Right lobe of liver (tissue), 4 donors: Measurements from ENCODE around the gene YWHAB.

Source experiments
- CTCF ChIP-seq, 4 donors: fragments of 200-600 bp in 3 of 4; fragments of 450-650 bp in 1 of 4; IDR thresholded peaks; one replicate each; pipeline versions ENCODE4 v1.5.1 to v1.8.0; 2016 to 2022; ENCODE audit warnings: antibody characterized with exemption in 4 of 4, mild to moderate bottlenecking in 2 of 4
- POLR2A ChIP-seq: fragments of 450-650 bp; IDR thresholded peaks from one replicate; pipeline ENCODE4 v1.6.1; 2017; ENCODE audit warnings: antibody characterized with exemption, mild to moderate bottlenecking
- donor health status: DM: no; HTN: no; CAD: no.
- donor health status: DM: no; HTN: no; CAD: no.
- donor health status: DM: no; HTN: yes; CAD: no.

- TF ChIP-seq CTCF (IDR thresholded peaks at IDR 0.05) (no peak), POLR2A (no peak)
Observed at GRCh38 chr20:44941120-44941691, 55.7 kb downstream of the YWHAB start.
